ENCODE measurements around the gene UQCR10.

Gene UQCR10

DNA sequence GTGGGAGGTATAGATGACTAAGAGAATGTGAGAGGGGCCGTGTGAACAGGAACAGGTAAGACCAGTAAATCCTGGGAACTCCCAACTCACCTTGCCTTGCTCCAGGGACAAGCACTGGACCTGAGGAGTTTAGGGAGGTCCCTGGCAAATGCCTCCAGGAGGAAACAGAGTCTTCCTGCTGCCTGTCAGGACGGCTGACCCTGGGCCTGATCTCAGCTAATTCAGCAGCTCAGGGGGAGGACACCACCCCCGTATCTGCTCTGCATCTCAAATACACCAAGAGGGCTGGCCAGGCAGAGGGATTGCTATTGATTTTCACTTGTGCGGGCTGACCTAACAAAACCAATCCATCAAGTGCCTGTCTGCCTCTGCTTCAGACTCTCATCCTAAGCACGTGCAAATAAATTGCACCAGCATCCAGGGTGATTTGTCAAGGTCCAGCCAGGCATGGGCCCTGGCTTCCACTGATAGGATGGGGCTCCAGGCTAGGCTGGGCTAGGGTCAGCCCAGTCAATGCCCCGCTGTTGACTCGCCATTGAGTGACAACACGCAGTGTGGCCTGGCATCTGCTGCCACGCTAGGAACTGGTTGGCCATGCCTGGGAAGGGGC lies 20.3 kb downstream of the UQCR10 start:
- no peak overlapping the region for H3K4me3 ChIP-seq (ENCODE audit: low read length)
- no peak for TF ChIP-seq ZNF274 (IDR thresholded peaks at IDR 0.05; ENCODE audit: low read depth, low read length)

DNA sequence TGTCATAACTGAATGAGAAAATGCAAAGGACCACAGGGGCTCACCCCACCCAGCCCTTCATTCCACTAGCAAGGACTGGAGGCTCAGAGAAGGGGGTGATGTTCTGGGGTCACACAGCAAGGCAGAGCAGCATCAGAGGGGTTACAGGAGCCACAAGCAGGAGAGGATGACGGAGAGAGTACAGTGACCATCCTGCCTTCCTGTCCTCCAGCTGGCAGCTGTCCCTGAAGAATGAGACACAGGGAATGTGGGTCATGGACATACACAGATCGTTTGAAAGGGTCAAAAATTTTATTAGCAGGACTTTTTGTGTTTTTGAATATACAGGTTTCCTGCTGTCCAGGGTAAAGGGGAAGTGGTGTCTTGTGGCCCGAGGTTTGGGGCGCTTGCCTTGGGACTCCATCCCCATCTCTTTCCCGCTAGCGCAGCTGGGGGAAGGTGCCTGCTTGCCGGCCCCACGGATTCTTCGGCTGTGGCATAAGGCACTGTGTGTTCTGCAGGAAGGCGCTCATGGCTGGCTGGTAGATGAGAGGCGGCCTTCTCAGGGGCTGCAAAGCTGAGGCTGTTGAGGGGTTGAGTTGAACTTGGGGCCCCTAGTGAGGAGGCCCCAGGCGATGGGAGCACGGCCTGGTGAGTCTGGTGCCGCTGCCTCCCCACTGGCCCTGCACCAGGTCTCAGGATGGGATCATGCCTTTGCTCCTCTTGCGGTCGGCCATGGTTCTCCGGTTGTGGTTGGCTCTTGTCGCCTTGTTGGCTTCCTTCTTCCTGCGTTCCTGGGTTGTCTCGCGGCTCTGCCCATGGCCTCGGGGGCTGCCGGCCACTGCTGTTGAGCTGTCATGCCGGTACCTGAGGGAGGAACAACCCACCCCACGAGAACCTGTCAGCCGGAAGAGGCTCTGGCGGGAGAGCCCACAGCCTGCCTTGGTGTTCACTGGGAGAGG lies 21.4 kb downstream of the UQCR10 start:
- H3K4me3 ChIP-seq (ENCODE audit: low read length), result no peak overlapping the region
- no peak for TF ChIP-seq ZNF274 (IDR thresholded peaks at IDR 0.05; ENCODE audit: low read depth, low read length)

DNA sequence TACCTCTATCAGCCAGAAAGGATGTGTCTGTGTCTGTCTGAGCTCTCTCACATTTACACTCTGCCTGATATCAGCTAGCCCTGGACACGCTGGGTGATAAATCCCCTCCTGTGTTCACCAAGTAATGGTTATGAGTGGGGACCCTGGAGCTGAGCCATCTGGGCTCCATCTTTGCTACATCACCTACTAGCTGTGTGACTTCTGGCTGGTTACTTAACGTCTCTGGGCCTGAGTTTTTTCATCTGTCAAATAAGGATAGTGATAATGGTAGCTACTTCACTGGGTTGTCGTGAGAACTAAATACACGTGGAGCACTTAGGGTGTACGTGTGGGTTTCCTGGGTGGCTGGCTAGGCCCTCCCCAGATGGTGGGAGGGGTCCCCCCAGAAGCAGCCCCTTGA lies 22.9 kb downstream of the UQCR10 start:
- no peak for TF ChIP-seq ZNF274 (IDR thresholded peaks at IDR 0.05; ENCODE audit: low read depth, low read length)
- no peak overlapping the region for H3K4me3 ChIP-seq (ENCODE audit: low read length)

DNA sequence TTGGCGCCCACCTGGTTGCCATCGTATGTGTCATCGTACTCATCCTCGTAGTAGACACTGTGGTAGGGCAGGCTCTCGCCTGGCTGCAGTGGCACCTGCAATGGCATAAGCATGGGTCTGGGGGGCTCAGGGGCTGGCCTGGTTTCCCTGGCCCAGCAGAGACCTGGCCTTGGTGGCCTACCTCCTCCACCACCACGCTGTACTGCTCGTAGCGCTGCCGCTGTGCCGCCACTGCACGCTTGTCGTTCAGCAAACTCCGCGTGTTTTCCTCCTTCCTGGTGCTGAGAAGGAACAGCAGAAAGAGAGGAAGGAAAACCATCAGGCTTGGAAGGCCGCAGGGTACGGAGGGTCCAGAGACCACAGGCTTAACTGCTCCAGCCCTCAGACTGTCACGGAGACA lies 26.2 kb downstream of the UQCR10 start:
- TF ChIP-seq ZNF274 (IDR thresholded peaks at IDR 0.05; ENCODE audit: low read depth, low read length), result no peak
- no peak overlapping the region for H3K4me3 ChIP-seq (ENCODE audit: low read length)

DNA sequence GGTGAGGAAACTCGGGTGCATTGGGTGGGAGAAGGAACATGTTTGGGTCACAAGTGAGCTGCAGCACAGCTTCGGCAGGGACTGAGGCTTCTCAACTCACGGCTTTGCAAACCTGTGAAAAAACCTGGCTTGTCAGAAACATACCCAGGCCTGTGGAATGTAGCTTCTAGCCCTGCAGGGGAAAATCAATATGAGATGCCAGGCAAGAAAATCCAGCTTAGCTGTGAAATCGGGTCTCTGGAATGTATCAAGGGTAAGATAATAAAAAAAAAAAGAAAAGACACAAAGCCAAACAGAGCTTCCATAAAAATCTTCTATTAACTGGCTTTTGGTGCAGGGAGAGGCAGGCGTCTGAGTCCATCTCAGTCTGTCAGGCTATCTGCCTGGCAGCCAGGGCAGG lies 28.5 kb downstream of the UQCR10 start:
- no peak for TF ChIP-seq ZNF274 (IDR thresholded peaks at IDR 0.05; ENCODE audit: low read depth, low read length)

DNA sequence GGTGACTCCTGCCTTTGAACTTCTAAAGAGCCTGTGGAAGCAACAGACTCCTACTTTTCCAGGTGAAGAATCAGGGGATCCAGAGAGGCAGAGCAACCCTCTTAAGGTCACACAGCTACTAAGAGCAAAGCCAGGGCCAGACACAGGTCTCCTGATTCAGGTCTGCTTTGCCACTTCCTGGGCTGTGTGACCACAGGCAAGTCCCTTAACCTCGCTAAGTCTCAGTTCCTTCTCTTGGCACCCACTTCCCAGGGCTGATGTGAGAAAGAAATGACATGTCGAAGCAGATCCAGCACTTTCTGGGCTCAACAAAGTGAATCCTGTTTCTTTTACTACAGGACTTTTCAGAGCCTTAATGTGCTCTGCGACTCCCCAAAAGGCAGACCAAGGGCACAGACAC lies 30.2 kb downstream of the UQCR10 start:
- no peak overlapping the region for H3K4me3 ChIP-seq (ENCODE audit: low read length)

More for the DNA sequence above, 28.5 kb downstream of the UQCR10 start:
- no peak overlapping the region for H3K4me3 ChIP-seq (ENCODE audit: low read length)

DNA sequence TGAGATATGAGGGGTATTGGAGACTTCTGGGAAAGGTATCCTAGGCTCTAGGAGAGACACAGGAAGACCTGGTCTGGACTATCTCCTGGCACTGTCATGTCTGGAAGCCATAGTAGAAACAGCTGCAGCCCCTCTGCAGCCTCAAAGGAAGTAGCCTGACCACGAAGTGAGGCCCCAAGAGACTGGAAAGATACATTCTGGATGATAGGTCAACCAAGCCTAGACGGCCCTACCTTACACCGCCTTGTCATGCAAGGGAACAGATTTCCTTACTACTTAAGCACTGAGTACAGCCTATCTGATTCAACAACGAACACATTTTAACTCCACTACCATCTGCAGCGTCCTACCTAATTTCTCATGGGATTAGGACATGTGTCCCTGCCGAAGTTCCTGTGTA lies 31.1 kb downstream of the UQCR10 start:
- no peak for TF ChIP-seq ZNF274 (IDR thresholded peaks at IDR 0.05; ENCODE audit: low read depth, low read length)
- no peak overlapping the region for H3K4me3 ChIP-seq (ENCODE audit: low read length)

More for the DNA sequence above, 30.2 kb downstream of the UQCR10 start:
- no peak for TF ChIP-seq ZNF274 (IDR thresholded peaks at IDR 0.05; ENCODE audit: low read depth, low read length)

DNA sequence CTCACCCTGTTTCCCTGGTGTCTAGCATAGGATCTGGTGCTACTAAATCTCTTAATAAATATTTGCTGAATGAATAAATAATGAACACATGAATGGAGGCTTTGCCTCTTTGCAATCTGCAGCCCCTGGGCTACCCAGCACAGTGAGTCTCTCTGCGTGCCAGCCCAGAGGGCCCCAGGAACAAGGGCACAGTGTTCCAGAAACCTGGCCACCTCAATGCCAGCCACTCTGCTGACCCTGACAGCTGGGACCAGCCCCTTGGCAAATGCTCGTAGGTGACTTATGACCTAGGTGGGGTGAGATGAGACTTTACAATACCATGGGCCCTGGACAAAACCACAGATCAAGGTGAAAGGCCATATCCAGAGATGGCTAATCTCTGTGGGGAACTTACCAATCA lies 31.6 kb downstream of the UQCR10 start:
- H3K4me3 ChIP-seq (ENCODE audit: low read length), result no peak overlapping the region
- no peak for TF ChIP-seq ZNF274 (IDR thresholded peaks at IDR 0.05; ENCODE audit: low read depth, low read length)

DNA sequence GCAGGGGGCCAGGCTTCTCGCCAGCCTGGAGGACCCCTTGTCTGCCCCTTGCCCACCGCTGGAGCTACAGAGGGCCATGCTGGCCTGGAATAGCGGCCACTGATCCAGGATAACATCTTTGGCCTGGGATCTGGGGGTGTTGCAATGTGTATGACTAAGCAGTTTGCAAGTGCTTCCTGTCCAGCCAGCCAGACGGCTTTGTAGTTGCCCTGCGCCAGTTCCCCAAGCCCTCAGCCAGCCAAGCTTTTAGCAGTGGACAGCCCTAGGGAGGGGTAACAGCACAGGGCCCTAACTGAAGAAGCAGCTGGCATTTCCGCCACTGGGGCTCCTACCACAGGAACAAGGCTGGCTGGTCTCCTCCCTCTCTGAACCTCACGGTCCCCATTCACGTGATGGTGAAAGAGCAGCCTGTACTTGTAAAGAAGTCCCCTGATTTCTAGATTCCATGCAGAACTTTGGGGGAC lies 32.1 kb downstream of the UQCR10 start:
- no peak overlapping the region for H3K4me3 ChIP-seq (ENCODE audit: low read length)
- TF ChIP-seq ZNF274 (IDR thresholded peaks at IDR 0.05; ENCODE audit: low read depth, low read length), result no peak

DNA sequence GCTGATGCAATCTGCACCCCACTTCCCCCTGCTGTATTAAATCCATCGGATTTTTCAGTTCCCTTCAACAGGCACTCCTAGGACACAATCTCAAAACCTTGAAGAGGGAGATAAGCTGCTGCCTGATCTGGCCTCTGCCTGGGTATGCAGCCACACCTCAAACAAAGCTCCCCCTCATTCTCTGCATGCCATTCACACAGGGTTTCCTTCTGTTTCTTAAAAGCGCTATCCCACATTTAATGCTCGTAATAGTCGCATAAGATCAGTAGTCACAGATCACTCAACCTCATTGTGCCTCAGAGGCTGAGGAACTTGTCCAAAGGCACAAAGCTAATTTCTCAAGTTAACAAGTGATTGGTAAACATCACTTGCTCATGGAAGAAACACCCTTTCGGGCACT lies 34.0 kb downstream of the UQCR10 start:
- no peak for TF ChIP-seq ZNF274 (IDR thresholded peaks at IDR 0.05; ENCODE audit: low read depth, low read length)

DNA sequence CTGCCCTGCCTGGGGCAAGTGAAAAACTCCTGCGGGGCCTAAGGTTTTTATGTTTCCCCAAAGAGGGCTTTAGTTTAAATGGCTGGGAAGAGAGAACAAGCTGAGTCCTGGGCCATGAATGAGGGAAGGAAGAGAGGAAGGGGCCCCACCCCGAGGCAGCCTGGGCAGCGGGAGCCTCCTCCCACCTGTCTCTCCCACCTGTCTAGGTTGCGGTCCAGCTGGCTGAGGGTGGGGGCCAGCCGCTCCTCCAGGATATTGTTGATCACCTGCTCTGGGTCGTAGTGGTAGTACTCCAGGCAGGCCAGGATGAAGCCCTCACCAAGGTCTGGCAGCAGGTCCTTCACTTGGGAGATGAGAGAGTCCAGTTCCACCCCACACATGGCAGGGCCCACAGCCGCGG lies 34.6 kb downstream of the UQCR10 start:
- H3K4me3 ChIP-seq (ENCODE audit: low read length), result no peak overlapping the region
- no peak for TF ChIP-seq ZNF274 (IDR thresholded peaks at IDR 0.05; ENCODE audit: low read depth, low read length)

More for the DNA sequence above, 34.0 kb downstream of the UQCR10 start:
- no peak overlapping the region for H3K4me3 ChIP-seq (ENCODE audit: low read length)

DNA sequence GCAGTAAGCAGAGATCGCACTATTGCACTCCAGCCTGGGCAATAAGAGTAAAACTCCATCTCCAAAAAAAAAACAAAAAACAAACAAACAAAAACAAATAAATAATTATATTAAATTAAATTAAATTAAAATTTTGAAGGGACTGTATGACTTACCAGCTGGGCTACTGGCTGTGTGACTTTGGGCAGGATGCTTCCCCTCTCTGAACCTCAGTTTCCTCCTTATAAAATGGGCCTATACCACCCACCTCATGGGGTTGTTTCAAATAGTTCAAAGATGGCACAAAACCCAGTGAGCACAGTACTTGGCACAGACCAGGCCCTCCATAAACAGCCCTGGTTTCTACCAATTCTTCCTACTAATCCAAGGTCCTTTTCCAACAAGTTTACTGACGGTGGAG lies 36.0 kb downstream of the UQCR10 start:
- H3K4me3 ChIP-seq (ENCODE audit: low read length), result no peak overlapping the region
- no peak for TF ChIP-seq ZNF274 (IDR thresholded peaks at IDR 0.05; ENCODE audit: low read depth, low read length)

DNA sequence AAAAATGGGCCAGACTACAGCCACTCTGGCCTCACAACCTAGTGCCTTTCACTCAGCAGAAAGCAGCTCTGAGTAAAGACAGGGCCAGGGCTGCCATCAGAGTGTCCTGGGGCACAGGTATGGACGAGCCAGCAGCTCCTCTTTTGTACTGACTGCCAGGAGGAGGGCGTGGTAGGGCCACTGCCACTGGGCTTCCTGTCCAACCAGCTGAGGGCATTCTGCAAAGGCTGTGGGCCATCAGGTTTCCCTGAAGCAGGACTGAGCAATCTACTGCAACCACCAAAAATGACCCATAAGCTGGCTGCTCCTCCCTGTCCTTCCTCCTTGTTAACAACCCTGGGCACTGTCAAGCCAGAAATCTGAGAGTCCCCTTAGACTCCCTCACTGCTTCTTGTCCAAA lies 37.8 kb downstream of the UQCR10 start:
- TF ChIP-seq ZNF274 (IDR thresholded peaks at IDR 0.05; ENCODE audit: low read depth, low read length), result no peak
- H3K4me3 ChIP-seq (ENCODE audit: low read length), result no peak overlapping the region

DNA sequence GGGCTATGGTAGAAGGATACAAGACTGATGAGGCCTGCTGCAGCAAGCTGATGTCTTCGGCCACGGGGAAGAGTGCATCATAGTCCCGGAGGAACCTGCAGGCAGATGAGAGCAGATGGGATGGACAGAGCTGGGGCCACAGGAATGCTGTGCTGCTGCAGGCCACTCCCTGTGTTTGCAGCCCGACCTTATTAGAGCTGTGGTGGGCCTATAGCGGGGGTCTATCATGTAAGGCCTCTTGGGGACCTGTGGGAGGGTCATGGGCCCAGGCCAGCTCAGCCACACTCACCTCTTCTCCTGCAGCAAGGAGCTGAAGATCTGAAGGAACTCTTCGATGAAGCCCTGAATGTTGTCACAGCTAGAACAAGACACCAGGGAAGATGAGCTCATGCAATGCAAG lies 39.0 kb downstream of the UQCR10 start:
- TF ChIP-seq ZNF274 (IDR thresholded peaks at IDR 0.05; ENCODE audit: low read depth, low read length), result no peak
- H3K4me3 ChIP-seq (ENCODE audit: low read length), result no peak overlapping the region

DNA sequence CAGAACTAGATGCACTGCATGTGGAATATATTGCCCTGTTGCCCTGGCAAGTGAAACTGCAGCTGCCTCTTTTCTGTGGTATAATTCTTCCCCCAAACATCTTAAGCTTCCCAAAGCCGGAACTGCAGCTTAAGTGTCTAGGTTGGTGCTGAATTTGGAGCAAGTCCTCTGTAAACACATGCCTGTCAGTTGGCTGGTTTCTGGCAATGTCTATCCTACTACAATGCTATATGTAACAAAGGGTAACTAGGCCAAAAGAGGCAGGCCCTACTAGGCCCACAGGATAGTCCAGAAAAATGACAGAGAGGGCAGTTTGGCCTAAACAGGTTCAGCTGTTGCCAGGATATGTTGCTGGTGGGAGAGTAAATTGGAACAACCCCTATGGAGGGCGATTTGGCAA lies 43.0 kb downstream of the UQCR10 start:
- no peak overlapping the region for H3K4me3 ChIP-seq (ENCODE audit: low read length)
- TF ChIP-seq ZNF274 (IDR thresholded peaks at IDR 0.05; ENCODE audit: low read depth, low read length), result no peak
